Activated T-cell treated with anti-CD3 and anti-CD28 coated beads, Interleukin-2, amount 50 U/mL, for 4 hours (primary cell): ENCODE data around the gene ACTL10. TPM values are rescaled to one million over a fixed set of nuclear protein-coding genes. Genes with fewer than 3 reads are reported as not detected.
"Not testable (repeated sequence)": the region's sequence is repeated elsewhere in the genome, so short reads cannot be mapped to it uniquely, and the experiment has no call there.

Experiments used
- ATAC-seq, 2 donors: fragments of 200-7000 bp; cut with Tn5 transposase; one replicate each; pipeline ENCODE4 v1.10.0; 2021
- DNase-seq: peaks from one replicate; pipeline ENCODE4 v3.0.0-alpha.2; 2020
- H3K27me3 Mint-ChIP-seq: one replicate; pipeline ENCODE4 v1.8.0; 2021; ENCODE audit warnings: low read depth, mixed read lengths
- H3K36me3 Mint-ChIP-seq: one replicate; pipeline ENCODE4 v1.8.0; 2022; ENCODE audit warnings: mixed read lengths; ENCODE audit not compliant: insufficient read depth
- H3K4me1 Mint-ChIP-seq: one replicate; pipeline ENCODE4 v1.8.0; 2021; ENCODE audit warnings: low read depth, mixed read lengths
- H3K4me3 Mint-ChIP-seq: one replicate; pipeline ENCODE4 v1.8.0; 2021; ENCODE audit warnings: mild to moderate bottlenecking, moderate library complexity, mixed read lengths
- H3K9me3 Mint-ChIP-seq: one replicate; pipeline ENCODE4 v1.8.0; 2021; ENCODE audit warnings: mixed read lengths
- total RNA-seq, 3 donors: library from RNA; stranded (reverse); gene quantifications; one replicate each; pipeline ENCODE4 v1.2.1, GENCODE V29; 2021

Gene ACTL10
- total RNA-seq, 3 donors from 2014 or later: 5.0 to 7.6 (median 6.9) TPM

DNA sequence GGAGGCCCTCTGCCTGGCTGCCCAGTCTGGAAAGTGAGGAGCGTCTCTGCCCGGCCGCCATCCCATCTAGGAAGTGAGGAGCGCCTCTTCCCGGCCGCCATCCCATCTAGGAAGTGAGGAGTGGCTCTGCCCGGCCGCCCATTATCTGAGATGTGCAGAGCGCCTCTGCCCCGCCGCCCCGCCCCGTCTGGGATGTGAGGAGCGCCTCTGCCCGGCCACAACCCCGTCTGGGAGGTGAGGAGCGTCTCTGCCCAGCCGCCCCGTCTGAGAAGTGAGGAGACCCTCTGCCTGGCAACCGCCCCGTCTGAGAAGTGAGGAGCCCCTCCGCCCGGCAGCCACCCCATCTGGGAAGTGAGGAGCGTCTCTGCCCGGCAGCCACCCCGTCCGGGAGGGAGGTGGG lies 32.2 kb downstream of the ACTL10 start:
- not testable (repeated sequence) for DNase-seq, H3K36me3 Mint-ChIP-seq, H3K4me3 Mint-ChIP-seq, H3K27me3 Mint-ChIP-seq, ATAC-seq, H3K4me1 Mint-ChIP-seq, H3K9me3 Mint-ChIP-seq

DNA sequence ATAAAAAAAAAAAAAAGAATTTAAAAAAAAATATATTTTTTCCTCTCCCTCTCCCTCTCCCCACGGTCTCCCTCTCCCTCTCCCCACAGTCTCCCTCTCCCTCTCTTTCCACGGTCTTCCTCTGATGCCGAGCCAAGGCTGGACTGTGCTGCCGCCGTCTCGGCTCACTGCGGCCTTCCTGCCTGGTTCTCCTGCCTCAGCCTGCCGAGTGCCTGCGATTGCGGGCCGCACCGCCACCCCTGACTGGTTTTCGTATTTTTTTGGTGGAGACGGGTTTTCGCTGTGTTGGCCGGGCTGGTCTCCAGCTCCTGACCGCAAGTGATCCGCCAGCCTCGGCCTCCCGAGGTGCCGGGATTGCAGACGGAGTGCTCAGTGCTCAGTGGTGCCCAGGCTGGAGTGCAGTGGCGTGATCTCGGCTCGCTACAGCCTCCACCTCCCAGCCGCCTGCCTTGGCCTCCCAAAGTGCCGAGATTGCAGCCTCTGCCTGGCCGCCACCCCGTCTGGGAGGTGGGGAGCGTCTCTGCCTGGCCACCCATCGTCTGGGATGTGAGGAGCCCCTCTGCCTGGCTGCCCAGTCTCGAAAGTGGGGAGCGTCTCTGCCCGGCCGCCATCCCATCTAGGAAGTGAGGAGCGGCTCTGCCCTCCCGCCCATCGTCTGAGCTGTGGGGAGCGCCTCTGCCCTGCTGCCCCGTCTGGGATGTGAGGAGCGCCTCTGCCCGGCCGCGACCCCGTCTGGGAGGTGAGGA lies 34.1 kb downstream of the ACTL10 start:
- not testable (repeated sequence) for H3K4me3 Mint-ChIP-seq, ATAC-seq, H3K9me3 Mint-ChIP-seq, DNase-seq, H3K27me3 Mint-ChIP-seq, H3K4me1 Mint-ChIP-seq, H3K36me3 Mint-ChIP-seq

DNA sequence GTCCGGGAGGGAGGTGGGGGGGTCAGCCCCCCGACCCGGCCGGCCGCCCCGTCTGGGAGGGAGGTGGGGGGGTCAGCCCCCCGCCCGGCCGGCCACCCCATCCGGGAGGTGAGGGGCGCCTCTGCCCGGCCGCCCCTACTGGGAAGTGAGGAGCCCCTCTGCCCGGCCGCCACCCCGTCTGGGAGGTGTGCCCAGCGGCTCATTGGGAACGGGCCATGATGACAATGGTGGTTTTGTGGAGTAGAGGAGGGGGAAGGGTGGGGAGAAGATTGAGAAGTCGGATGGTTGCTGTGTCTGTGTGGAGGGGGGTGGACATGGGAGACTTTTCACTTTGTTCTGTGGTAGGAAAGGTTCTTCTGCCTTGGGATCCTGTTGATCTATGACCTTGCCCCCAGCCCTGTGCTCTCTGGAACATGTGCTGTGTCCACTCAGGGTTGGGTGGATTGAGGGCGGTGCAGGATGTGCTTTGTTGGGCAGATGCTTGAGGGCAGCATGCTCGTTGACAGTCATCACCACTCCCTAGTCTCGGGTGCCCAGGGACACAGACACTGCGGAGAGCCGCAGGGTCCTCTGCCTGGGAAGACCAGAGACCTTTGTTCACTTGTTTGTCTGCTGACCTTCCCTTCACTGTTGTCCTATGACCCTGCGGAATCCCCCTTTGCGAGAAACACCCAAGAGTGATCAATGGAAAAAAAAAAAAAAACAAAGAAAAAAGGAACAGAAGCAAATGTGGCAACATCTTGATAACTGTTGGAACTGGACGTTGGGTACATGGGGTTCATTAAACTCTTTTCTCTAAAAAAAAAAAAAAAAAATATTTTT lies 35.1 kb downstream of the ACTL10 start:
- no peaks in the 10 kb centered on the region for H3K4me1 Mint-ChIP-seq
- ATAC-seq: no peak
- H3K4me3 Mint-ChIP-seq: no peak overlapping the region
- no peaks in the 10 kb centered on the region for H3K36me3 Mint-ChIP-seq
- no peak for DNase-seq
- H3K9me3 Mint-ChIP-seq: no peaks in the 10 kb centered on the region
- no peaks in the 10 kb centered on the region for H3K27me3 Mint-ChIP-seq

DNA sequence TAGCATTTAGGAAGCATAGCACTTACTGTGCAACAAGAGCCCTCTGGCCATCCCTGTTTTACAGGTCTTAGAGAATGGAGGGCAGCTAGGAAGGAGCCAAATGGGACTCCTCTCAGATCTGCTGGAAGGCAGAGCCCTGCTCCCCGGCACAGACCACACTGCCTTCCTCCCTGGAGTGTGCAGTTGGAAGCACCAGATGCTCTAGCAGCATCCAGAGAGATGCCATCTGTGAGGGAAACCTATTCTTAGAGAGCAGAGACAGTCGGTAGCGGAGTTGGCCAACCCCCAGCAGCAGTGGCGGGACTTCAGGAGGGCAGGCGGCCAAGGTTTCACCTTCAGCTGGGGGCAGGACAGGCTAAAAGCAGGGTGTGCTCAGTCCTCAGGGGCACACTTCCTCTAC lies 36.1 kb downstream of the ACTL10 start:
- no peaks in the 10 kb centered on the region for H3K36me3 Mint-ChIP-seq
- no peak for DNase-seq
- no peaks in the 10 kb centered on the region for H3K9me3 Mint-ChIP-seq
- H3K4me3 Mint-ChIP-seq: no peak overlapping the region
- ATAC-seq: no peak
- H3K27me3 Mint-ChIP-seq: no peaks in the 10 kb centered on the region
- no peaks in the 10 kb centered on the region for H3K4me1 Mint-ChIP-seq

DNA sequence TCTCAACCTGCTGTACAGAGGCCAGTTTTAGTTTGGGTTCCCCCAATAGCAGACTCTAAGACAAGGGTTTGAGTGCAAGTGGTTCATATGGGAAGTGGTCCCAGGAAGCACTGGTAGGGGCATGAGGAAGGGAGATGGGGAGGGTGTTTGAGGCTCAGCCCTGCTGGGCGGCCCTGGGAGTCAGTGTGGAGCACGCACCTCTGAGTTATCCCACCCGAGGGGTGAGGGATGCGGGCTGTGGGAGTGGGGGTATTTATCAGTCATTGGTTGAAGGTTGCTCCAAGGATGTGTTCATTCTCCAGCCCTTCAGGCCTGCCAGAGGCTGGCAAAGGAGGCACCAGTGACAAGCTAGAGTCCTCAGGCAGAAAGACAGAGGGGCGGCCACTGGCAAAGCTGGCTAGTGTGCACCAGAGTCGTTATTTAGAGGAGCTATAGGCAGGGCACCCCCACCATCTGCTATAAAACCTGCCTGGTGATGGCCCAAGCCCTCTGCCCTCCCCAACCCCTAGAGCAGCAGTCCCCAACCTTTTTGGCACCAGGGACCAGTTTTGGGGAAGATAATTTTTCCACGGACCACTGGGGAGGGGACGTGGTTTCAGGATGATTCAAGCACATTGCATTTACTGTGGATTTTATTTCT lies 36.9 kb downstream of the ACTL10 start:
- H3K36me3 Mint-ChIP-seq: no peaks in the 10 kb centered on the region
- DNase-seq: no peak
- no peak overlapping the region for H3K4me3 Mint-ChIP-seq
- H3K9me3 Mint-ChIP-seq: no peaks in the 10 kb centered on the region
- ATAC-seq: no peak
- H3K27me3 Mint-ChIP-seq: no peaks in the 10 kb centered on the region
- H3K4me1 Mint-ChIP-seq: no peaks in the 10 kb centered on the region

DNA sequence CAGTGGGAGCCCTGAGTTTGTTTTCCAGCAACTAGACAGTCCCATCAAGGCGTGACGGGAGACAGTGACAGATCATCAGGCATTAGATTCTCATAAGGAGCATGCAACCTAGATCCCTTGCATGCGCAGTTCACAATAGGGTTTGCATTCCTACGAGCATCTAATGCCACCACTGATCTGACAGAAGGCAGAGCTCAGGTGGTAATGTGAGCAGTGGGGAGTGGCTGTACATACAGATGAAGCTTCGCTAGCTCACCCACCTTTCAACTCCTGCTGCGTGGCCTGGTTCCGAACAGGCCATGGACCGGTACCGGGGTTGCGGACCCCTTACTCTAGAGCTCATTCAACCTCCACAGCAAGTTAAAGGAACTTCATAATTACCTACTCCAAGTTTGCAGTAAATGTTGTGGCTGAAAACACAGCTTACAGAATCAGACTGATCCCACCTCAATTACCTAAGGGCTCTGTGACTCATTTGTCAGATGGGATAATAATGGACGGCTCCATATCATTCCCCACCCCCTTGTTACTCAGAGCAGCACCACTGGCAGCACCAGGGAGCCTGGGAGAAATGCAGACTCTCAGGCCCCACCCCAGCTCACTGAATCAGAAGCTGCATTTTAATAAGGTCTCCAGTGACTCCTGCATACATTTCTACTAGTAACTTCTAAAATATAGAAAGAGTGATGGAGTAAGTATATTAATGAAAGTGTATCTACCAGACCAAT lies 37.6 kb downstream of the ACTL10 start:
- H3K27me3 Mint-ChIP-seq: no peaks in the 10 kb centered on the region

DNA sequence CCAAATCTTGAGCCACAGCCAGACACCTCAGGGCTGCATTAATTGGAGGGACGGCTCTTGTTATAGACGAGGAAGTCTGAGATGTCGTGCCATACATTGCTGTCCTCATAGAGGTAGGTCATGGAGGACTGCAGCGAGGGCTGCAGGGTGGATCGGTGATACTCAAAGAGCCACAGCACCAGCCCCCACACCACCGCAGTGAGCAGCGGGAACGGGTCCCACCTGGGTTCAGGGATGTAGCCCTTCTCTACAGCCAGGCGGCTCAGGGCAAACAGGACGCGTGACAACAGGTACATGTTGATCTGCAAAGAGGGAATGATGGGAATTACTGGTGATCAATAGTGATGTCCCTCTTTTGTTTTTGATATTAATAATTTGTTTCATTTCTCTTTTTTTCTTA lies 40.9 kb downstream of the ACTL10 start:
- H3K4me1 Mint-ChIP-seq: peaks cover 3% of the 10 kb centered on the region
- ATAC-seq: no peak
- peaks cover 12% of the 10 kb centered on the region for H3K36me3 Mint-ChIP-seq
- DNase-seq: no peak
- no peak overlapping the region for H3K4me3 Mint-ChIP-seq
- no peaks in the 10 kb centered on the region for H3K9me3 Mint-ChIP-seq
- no peaks in the 10 kb centered on the region for H3K27me3 Mint-ChIP-seq

More for the DNA sequence above, 37.6 kb downstream of the ACTL10 start:
- ATAC-seq (no peak), DNase-seq (no peak)
- no peaks in the 10 kb centered on the region for H3K9me3 Mint-ChIP-seq
- H3K4me1 Mint-ChIP-seq: peaks cover 1% of the 10 kb centered on the region
- no peaks in the 10 kb centered on the region for H3K36me3 Mint-ChIP-seq
- H3K4me3 Mint-ChIP-seq: no peak overlapping the region

DNA sequence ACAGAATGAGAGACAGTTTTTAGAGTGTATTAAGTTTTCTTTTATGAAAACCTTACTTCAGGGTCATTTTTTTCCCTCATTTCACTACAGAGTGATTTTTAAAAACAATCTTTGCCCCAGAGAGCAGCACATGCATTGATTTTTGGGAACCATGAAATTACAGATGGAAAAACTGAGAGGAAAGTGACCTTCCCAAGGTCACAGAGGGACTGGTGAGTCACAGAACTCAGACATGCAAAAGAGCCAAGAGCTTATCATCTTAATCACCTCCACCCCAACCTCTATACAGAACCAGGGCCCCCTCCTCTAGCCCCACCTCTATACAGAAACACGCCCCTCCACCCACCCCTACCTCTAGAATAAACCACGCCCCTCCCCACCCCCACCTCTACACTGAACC lies 42.7 kb downstream of the ACTL10 start:
- no peak for DNase-seq
- H3K36me3 Mint-ChIP-seq: peaks cover 18% of the 10 kb centered on the region
- peak in 1 of 2 donors; percentile 71 for ATAC-seq
- H3K27me3 Mint-ChIP-seq: no peaks in the 10 kb centered on the region
- peaks cover 3% of the 10 kb centered on the region for H3K4me1 Mint-ChIP-seq
- no peak overlapping the region for H3K4me3 Mint-ChIP-seq
- no peaks in the 10 kb centered on the region for H3K9me3 Mint-ChIP-seq

DNA sequence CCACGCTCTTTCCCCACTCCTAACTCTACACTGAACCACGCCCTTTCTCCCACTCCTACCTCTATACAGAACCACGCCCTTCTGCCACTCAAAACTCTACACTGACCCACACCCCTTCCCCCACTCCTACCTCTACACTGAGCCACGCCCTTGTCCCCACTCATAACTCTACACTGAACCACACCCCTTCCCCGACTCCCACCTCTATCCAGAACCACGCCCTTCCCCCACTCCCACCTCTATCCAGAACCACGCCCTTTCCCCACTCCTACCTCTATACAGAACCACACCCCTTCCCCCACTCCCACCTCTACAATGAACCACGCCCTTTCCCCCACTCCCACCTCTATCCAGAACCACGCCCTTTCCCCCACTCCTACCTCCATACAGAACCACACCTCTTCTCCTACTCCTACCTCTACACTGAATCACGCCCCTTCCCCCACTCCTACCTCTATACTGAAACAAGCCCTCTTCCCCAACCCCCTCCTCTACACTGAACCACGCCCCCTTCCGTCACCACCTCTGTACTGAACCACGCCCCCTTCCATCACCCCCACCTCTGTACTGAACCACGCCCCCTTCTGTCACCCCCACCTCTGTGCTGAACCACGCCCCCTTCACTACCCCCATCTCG lies 43.3 kb downstream of the ACTL10 start:
- peaks cover 3% of the 10 kb centered on the region for H3K4me1 Mint-ChIP-seq

DNA sequence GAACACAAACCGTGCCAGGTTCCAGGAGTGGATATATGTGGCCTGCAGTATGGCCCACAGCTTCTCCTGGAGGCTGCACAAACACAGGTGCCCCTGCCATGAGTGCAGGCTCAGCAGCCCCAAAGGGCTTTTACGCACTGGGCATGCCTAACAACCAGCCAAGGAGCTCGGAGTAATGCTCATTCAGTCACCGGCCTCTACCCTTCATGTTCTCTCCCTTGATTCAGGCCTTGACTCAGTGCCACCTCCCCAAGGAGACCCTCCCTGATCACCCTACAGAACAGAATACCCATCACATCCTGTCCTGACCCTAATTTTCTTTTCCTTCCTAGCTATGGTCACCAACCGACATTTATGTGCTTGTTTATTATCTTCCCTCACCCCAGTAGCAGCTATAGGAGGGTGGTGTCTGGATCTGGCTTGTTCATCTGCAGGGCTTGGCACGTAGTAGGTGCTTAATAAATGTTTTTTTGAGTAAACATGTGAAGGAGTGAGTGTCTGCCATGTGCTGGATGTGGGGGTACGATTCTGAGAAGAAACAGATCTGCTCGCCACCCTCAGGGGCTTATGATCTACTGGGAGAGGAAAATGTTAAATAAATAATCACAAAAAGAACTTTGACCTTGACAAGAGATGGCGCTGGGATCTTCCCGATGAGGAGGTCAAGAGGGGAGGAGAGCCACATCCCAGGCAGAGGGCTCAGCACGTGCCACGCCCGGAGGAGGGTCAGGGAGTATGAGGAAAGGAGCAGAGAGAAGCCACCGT lies 44.1 kb downstream of the ACTL10 start:
- ATAC-seq: no peak
- Mint-ChIP-seq H3K9me3 (no peaks in the 10 kb centered on the region), H3K27me3 (no peaks in the 10 kb centered on the region), H3K36me3 (peaks cover 19% of the 10 kb centered on the region), H3K4me3 (no peak overlapping the region), H3K4me1 (peaks cover 3% of the 10 kb centered on the region)
- DNase-seq: no peak

More for the DNA sequence above, 43.3 kb downstream of the ACTL10 start:
- no peak overlapping the region for H3K4me3 Mint-ChIP-seq
- ATAC-seq: no peak
- no peak for DNase-seq
- peaks cover 19% of the 10 kb centered on the region for H3K36me3 Mint-ChIP-seq
- no peaks in the 10 kb centered on the region for H3K27me3 Mint-ChIP-seq
- H3K9me3 Mint-ChIP-seq: no peaks in the 10 kb centered on the region

DNA sequence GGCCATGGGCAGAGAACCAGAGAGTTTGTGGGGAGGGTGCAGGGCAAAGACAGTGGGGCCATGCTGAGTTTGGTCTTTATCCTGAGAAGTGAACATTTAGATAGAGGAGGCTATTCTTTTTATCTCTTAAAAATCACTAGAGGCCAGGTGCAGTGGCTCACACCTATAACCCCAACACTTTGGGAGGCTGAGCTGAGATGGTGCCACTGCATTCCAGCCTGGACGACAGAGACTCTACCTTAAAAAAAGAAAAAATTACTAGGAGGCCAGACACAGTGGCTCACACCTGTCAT lies 44.6 kb downstream of the ACTL10 start:
- Mint-ChIP-seq H3K4me1 (peaks cover 3% of the 10 kb centered on the region), H3K36me3 (peaks cover 22% of the 10 kb centered on the region), H3K27me3 (no peaks in the 10 kb centered on the region), H3K4me3 (no peak overlapping the region), H3K9me3 (no peaks in the 10 kb centered on the region)
- DNase-seq (no peak), ATAC-seq (no peak)

DNA sequence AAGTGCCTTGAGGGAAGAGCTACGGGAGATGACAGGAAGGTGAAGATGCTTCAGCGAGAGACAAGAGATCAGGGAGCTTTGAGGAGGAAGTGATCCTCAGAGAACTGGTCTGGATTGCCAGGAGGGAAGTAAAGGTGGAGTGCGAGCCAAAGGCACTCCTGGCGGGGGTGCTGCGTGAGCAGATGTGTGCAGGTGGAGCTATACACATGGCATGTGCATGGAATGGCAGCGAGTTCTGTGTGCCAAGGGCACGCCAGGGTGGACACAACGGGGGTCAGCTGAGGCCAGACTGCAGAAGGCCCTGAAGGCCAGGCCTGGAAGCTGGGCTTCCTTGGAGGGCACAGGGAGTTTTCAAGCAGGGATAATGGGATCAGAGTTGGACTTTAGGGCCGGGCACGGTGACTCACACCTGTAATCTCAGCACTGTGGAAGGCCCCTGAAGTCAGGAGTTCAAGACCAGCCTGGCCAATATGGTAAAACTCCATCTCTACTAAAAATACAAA lies 47.2 kb downstream of the ACTL10 start:
- Mint-ChIP-seq H3K36me3 (peaks cover 22% of the 10 kb centered on the region), H3K4me3 (no peak overlapping the region), H3K9me3 (no peaks in the 10 kb centered on the region), H3K27me3 (no peaks in the 10 kb centered on the region), H3K4me1 (peaks cover 8% of the 10 kb centered on the region)
- DNase-seq: no peak
- no peak for ATAC-seq

DNA sequence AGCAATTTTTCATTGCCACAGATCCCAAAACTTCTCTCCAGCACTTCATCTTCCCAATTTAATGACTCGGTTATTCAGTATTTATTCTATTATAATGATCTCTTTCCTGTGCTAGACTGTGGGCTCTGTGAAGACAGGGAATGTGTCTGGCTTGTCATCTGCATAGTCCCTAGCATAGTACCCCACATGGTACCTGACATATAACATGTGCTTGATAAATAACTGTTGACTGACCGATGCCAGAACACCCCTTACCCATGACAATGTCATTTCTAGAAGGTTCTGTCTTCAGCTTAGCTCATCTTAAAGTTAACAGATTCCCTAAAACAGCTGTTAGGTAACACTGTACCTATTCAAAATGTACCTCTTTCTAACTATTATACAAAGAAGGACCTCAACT lies 49.8 kb downstream of the ACTL10 start:
- H3K4me3 Mint-ChIP-seq: no peak overlapping the region
- no peak for DNase-seq
- H3K27me3 Mint-ChIP-seq: no peaks in the 10 kb centered on the region
- H3K9me3 Mint-ChIP-seq: no peaks in the 10 kb centered on the region
- no peak for ATAC-seq
- H3K4me1 Mint-ChIP-seq: peaks cover 18% of the 10 kb centered on the region
- peaks cover 15% of the 10 kb centered on the region for H3K36me3 Mint-ChIP-seq
